Measurements from ENCODE around the gene SIRPA.

SIRPA gene

DNA sequence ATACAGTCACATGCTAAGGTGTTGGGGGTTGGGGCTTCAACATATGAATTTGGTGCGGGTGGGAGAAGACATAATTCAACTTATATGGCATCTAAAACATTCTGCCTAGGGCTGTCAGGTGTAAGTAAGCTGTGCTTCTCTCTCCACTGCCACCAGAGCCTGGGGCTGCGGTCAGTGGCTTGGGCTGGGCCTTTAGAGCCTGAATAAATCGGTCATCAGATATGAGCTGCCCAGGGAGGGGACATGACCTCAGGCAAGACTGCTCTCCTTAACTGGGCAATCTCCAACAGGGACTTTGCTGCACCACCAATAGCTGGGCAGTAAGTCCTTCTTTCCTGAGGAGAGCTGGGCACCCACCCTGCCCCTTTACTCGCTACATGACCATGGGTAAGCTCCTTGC is 24.9 kb upstream of the SIRPA start:
- FAIRE-seq (no peak), DNase-seq (ENCODE audit: low spot score) (no peak)

DNA sequence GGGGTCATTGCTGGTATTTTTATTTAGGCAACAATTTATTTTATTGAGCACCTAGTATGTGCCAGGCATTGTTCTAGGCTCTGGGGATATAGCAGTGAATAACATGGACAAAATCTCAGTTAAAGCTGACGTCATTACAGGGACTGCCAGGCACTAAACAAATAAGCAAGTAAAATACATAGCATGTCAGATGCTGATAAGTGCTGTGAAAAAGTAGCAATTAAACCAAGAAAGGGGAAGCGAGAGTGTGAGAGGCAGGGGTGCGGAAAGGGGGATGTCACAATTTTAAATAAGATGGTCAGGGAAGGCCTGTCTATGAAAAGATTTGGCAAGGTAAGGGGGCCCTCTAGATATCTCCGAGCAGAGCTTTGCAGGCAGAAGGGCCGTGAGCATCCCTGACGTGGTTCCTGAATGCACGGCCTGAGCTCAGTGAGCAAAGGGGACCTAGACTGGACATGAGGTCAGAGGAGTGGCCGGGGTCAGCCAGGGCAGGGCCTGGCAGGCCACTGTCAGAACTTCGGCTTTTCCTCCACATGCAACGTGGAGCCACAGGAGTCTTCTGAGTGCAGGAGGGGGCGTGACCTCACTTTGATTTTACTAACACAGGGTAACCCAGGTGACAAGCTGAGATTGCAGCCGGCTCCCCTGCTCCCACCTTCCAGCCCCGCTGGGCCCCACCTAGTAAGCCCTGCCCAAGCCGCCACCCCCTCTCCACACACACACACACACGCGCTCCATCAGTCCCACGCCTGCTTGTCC is 24.2 kb upstream of the SIRPA start:
- DNase-seq (ENCODE audit: low spot score) (no peak), FAIRE-seq (no peak)

DNA sequence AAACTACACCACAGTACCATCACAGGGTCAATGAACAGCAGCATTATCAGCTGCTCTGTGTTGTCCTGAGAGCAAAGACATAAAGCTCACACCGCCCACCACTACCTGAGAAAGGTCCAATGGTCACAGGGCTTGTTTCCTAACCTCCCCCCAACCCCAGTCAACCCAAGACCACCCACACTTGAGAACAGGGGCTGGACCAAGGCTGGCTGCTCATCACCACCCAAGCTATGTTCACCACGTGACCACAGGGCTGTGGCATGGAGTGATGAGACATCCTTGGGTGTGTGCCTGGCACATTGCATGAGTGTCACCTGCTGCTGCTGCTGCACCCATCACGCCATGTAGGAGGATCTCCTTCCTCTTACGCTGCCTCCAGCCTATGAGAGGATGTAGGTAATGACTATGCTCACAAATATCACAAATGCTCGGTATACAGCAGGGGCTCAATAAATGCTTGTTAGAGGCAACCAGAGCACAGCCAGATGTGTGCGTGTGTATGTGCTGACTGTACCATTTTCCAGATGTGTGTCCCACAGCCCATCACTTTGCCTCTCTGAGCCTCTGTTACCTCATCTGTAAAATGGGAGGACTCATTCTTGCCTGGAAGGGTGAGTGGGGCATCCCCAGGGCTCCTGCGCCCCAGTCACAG is 23.3 kb upstream of the SIRPA start:
- no peak for DNase-seq (ENCODE audit: low spot score)

DNA sequence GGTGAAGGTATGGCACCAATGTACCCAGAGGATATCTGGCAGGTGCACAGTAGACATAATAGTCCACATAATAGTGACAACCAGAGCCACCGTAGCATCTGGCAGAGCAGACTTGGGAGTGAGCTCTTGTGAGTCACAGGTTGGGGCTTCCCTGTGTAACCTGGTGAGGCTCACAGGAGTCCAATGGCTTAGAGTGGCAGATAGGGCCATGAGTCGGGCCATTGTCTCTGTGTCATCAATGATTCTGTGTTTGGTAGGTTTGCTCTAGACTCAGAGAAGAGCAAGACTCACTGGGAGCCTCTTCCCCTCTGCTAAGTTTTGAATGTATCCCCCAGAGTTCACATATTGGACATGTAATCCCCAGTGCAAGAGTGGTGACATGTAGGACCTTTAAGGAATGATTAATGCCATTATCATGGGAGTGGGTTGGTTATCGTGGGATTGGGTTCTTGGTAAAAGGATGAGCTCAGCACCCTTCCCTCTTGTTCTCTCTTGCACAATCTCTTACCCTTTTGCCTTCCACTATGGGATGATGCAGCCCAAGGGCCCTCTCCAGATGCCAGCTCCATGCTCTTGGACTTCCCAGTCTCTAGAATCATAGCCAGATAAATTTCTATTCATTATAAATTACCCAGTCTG is 22.6 kb upstream of the SIRPA start:
- DNase-seq (ENCODE audit: low spot score) (peak; percentile 20), FAIRE-seq (no peak)

More for the DNA sequence above, 23.3 kb upstream of the SIRPA start:
- FAIRE-seq: no peak

DNA sequence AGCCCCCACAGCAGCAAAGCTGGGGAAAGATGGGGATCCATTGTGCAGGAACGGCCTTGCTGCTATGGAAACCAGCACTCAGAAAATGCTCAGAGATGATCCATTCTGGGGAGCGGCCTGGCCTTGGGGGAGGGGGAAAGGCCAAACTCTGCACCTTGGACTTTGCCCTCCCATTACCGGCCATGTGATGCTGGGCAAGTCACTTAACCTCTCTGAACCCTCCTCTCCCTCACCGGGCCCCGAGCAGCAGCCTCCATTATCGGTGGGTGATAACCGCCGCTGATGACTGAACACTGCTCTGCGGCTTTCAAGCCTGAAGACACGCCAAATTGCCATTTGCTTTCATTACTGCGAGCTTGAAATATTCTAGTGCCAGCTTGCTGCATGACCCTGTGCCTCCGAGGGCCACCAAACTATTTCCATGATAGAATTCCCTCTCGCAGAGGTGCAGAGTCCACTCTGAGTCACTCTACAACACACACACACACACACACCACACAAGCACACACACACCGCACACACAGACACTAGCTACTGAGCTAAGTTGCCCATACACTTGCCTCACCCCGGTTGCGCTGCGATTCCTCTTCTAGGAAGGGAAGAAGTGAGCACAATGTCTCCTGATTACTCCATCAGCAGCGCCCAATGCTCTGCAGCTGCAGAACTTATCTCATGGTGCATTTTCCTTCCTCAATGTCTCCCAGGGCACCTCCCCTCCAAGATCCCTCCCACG is 20.6 kb upstream of the SIRPA start:
- no peak for FAIRE-seq
- peak; percentile 42 for DNase-seq (ENCODE audit: low spot score)

DNA sequence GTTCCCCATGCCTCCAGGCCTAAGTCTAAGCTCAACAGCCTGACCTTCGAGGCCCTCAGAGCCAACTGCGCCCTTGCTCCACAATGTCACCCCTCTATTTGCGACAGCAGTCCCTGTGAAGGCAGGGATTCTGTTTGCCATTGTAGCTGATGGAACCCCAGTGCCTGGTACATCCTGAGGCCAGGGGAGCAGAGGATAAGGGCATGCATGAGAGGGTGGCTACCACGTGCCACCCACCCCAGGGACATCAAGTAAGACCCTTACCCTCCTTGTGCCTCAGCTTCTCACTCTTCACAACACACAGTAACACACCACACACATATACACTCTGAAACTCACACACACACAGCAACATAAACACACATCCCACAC is 20.0 kb upstream of the SIRPA start:
- FAIRE-seq (no peak), DNase-seq (ENCODE audit: low spot score) (no peak)

DNA sequence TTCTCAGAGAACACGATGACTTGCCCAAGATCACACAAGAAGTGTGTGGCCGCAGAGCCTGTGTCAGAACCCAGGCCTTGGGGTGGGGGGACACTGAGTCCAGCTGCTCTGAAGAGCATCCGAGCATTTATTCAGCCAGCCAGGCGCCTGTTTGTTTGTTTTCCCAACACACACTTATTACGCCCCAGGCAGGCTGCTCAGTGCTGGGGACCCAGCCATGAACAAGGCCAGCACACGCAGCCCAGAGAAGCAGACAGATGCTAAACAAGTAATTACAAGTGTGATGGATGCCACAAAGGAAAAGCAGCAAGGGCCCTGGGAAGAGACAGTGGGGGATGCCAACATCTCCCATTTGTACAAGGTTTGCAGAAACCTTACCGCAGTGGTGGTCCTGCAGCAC is 19.4 kb upstream of the SIRPA start:
- no peak for FAIRE-seq
- no peak for DNase-seq (ENCODE audit: low spot score)

DNA sequence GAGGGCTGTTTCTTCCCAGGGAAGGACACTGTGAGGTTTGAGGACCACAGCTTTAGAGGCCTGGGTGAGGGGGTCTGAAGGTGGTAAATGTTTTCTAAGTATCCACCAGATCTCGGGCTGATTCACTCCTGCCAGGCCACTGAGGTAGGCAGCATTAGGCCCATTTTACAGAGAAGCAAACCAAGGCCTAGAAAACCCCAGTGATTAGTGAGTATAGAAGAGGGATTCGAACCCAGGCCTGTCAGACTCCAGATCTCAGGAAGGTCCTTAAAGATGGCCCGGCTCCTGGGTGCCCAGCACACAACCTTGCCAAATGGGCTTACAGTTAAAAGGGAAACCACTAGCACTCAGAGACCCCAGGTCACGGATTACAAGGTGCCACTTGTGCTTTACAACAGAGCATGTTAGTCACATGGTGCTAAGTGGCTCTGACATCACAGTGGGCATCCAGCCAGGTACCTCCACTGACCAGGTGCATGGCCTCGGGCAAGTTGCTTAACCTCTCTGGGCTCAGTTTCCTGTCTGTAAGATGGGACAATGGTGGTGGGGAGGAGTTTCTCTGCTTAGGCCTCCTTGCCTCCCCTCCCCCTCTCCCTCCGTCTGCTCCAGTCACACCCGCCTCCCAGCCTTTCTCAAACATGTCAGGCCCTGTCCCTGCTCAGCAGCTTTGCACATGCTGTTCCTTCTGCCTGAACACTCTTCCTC is 18.8 kb upstream of the SIRPA start:
- no peak for FAIRE-seq

DNA sequence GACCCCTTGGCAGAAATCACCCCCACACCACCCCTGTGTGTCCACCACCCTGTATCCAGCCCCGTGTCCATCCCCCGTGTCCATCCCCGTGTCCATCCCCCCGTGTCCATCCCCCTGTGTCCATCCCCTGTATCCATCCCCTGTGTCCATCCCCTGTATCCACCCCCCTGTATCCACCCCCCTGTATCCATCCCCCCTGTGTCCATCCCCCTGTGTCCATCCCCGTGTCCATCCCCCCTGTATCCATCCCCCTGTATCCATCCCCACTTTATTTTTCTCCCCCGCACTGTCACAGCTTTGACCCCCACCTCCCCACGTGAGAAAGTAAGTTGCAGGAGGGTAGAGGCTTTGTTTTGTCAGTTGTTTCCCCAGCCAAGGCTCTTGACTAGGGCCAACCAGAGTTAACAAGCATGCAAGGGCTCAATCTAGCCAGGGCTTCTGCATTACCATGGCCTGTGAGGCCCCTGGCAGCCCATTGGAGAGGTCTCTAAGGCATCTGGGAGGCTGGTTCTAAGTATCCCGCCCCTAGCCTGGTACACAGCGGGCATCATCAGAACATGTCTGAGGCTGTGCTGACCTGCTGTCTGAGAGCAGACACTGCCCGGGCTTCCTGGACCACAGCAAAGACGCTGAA is 18.1 kb upstream of the SIRPA start:
- no peak for DNase-seq (ENCODE audit: low spot score)
- FAIRE-seq: no peak

More for the DNA sequence above, 18.8 kb upstream of the SIRPA start:
- no peak for DNase-seq (ENCODE audit: low spot score)

DNA sequence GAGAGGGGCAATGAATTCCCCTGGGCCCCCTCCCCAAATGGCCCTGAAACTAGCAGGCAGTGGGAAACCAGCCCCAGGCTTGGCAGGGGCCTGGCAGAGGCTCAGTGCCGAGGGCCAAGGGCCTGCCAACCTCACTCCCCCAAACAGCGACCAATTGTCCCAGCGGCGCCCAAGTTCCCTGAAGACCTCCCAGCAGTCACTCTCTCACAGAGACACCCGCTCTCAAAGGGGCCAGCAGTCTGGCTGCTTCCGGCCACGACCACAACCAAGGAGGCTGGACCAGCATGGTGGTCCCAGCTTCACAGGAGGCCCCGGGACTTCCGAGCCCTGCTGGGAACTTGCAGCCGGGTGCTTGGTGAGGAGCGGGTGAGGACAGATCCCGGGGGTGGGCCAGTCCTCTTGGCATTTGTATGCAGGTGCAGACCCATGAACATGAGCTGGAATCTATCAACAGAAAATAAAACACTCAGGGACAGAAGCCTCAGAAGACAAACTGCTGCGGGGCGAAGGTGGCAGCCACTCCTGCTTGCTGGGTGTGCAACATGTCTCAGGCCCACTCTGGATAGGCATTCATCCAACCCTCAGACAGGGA is 17.5 kb upstream of the SIRPA start:
- DNase-seq (ENCODE audit: low spot score) (no peak), FAIRE-seq (no peak)

DNA sequence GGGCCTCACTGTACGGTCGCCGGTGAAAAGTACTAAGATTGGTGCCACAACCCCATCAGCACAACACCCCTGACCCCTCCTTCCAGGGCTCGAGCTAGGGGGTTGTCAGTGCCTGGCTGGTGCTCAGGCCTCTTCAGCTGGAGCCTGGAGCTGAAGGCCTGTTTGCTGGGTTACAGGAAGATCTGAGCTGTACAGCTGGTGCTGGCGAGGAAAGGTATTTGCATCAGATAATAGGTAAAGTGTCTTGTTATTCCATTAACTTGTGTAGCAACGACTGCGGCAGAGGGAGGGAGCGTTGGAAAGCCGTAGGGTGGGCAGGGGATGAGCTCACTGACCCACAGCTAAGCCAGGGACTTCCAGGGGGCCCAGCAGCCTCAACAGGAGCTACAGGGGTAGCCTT is 15.8 kb upstream of the SIRPA start:
- no peak for DNase-seq (ENCODE audit: low spot score)
- no peak for FAIRE-seq

DNA sequence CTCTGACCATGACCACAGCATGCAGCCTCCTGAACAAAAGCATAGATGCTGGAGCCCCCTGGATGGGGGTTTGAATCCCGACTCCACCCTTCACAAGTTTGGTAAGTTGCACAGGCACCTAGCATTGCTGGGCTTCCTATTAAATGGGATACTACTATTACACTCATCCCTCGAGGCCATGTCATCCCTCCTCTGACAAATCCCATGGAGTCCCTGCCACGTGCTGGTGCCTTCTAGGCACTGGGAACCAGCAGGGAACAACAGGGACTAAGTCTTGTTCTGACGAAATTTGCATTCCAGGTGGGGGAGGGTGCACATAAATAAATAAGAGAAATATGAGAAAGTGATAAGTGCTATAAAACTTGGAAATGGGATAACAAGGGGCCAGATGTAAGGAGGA is 15.3 kb upstream of the SIRPA start:
- no peak for DNase-seq (ENCODE audit: low spot score)
- no peak for FAIRE-seq

DNA sequence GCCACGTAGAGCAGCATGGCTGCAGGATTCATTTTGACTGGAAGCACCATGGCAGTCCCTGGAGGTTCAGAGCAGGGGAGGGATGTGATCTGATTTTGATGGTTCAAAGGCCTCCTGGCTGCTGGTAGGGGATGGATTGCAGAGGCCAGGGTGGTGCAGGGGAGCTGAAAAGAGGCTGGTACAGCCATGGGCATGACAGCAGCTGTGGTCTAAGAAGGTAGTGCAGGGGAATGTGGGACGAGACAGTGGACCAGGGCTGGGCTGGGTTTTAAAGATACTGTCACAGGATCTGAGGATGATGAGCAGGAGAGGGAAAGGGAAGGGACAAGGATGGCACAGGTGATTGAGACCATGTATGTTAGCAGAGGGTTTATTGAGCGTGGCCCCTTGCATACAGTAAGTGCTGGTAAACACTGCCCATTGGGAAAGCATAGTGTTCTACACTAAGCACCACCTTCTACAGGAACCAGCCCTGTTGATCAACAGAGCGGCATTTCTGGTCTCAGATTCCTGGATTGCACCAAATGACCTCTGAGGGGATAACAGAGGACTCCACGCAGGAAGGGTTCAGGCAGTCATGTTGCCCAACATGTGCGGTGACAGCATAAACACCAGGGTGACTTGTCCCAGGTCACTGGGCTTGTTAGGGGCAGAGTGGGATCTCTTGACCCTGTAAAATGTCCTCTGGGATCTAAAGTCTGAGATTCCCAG is 14.5 kb upstream of the SIRPA start:
- FAIRE-seq (no peak), DNase-seq (ENCODE audit: low spot score) (no peak)

DNA sequence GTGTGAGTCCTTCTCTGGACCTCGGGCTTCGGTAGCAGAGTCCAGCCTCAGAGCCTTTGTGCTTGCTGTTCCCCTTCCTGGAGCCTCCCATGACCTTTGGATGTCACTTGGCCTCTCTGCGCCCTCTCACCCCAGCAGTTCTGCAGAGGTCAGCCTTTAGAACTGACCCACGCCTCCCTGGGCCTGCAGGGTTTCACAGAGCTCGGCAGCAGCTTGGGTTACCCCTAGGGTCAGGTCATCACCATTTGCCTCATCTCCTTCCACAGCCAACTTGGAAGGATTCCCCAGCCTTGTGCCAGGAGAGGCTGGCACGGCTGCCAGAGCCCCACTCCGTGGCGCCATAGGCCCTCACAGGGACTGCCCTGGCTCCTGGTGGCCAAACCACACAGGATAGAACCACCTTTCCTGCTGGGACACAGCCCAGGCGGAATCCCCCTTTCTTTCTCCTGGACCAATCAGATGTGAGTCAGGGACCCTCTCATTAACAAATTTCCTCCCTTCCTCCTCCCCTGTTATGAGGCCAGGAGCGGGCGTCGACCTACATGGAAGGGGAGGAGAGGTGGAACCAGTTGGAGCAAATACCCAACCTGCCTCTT is 13.9 kb upstream of the SIRPA start:
- DNase-seq (ENCODE audit: low spot score) (no peak), FAIRE-seq (no peak)

DNA sequence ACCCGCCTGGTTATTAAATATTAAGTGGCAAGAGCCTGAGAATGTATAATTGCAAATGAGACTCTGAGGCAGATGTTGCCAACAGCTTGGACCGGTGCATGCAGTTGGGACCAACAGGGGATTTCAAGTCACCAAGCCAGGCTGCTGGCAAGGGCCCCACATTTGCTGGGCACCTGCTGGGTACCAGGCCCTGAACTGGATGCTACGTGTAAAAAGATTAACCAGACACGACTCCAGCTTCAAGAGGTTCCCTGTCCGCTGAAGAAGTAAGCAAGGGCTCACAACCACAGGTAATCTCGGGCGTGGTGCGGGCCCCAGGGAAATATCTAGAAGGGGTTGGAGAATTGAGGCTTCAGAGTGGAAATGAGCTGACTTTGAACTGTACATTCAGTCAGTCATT is 13.2 kb upstream of the SIRPA start:
- FAIRE-seq: no peak

DNA sequence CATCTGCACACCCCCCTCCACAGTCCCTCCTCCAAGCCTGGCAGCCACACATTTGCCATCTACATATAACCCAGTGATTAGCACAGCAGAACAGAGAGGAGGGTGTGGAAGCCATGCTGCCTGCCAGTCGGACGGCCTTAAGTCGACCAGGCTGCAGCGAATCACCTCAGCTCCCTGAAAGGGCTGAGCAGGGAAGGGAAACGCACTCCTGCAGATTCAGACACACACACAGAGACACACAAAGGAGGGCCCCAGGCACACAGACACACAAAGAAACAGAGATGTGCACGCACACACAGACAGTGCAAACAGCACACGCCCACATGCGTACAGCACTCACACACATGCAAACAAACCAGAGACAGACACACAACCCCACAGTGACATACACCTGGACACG is 11.2 kb upstream of the SIRPA start:
- FAIRE-seq (no peak), DNase-seq (ENCODE audit: low spot score) (no peak)

More for the DNA sequence above, 13.2 kb upstream of the SIRPA start:
- no peak for DNase-seq (ENCODE audit: low spot score)

DNA sequence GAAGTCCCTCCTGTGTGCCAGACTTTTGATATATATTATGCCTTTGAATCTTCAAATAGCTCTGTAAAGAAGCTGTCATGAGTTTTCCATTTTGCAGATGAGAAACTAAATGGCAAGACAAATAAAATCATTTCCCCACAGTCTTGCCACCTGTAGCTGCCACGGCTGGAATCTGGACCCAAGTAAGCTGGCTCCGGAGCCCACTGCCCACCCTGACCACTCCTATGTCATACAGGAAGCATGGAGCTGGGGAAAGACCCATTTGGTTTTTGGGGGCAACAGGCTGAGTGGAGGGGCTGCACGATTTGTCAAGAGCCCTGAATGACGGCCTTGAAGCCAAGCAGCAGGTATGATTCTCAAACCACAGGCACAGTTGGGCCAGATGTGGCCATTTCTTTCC is 10.0 kb upstream of the SIRPA start:
- FAIRE-seq: no peak

DNA sequence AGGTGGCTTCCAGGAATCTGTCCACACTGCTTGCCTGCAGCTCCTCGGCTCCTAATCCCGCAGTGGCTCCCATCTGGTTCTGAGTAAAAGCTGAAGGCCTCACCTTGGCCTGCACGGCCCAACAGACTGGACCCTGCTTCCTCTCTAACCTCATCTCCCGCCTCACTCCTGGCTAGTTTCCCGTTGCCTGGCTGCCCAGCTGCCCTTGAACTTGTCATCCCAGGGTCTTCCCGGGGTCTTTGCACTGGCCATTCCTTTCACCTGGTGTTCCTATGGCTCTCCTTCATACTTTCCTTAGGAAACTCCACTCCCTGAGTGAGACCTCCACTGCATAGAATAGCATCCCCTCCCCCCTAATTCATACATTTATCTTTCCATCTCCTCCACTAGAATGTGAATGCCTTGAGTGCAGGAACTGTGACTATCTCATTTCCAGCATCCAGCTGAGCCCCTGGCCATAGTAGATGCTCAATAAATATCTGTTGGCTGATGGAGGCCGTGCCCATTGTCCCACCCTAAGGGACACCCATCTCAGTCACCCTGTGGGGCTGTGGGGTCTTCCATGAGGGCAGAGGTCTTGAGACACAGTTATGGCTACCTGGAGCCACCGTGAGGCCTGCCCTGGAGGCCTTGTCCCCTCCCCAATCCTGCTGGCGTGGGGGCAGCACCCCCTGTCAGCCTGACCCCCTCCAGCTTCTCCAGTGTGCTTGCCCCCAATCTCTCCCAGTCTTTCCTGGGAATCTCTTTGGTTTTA is 9.1 kb upstream of the SIRPA start:
- DNase-seq (ENCODE audit: low spot score) (no peak), FAIRE-seq (no peak)

More for the DNA sequence above, 10.0 kb upstream of the SIRPA start:
- no peak for DNase-seq (ENCODE audit: low spot score)

DNA sequence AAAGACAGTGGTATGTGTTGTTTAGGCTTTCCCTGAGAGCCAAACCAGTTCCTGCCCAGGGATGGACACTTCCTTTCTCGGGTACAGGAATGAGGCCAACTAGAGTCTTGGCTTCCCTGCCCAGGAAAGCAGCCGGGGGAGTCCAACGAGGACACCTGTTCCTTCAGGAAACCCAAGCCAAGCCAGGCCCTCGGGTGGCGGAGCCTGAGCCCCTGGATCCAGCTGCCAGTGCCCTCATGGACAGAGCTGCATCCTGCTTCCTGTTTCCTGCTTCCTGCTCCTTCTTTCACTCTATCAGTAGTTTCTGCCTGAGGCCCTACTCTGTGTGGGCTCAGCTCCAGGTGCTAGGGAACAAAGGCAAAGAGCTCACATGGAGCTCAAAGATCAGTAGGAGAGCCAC is 7.9 kb upstream of the SIRPA start:
- FAIRE-seq: no peak

More for the DNA sequence above, 7.9 kb upstream of the SIRPA start:
- no peak for DNase-seq (ENCODE audit: low spot score)

Data from RCC 7860 (cell line).